SKM-1 (cell line): ENCODE results near the gene SLC37A1.

Source experiments
- DNase-seq: peaks from one replicate; lab custom pipeline; 2025; ENCODE audit not compliant: unreplicated experiment; lab: John Stamatoyannopoulos, UW

Gene SLC37A1

DNA sequence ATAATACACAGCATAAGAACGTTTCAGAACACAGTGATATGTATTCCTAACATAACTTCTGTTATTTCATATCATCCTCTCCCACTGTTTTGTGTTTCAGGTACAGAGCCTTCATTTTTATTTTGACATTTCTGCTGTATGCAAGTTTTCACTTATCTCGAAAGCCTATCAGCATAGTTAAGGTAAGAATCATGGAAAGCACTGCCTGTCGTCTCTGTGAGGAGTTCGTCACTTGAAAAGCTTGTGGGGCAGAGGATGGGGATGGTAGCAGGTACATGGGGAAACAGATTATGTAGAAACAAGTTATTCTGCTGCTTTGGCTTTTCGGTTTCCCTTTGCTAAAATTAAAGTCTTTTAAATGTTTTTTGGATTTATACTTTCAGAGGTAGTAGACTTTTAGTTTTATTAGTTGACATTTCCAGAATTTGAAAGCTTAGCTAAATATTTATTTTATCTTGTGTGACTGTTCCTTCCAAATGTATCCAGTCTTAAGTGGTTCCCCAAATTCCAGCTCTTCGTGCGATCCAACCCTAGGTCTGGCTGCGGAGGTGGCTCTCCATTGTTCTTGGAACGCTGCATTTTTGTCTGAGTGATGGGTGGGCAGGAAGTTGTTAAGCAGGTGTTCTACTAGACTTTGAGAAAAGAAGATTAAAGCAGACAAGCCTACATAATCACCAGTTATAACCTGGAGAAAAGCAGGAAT lies 12.2 kb downstream of the SLC37A1 start:
- DNase-seq, result no peak

- no peak for DNase-seq
Observed at GRCh38 chr21:42526379-42526727, 12.7 kb downstream of the SLC37A1 start.

- no peak for DNase-seq
Observed at GRCh38 chr21:42527127-42527488, 13.5 kb downstream of the SLC37A1 start.

DNA sequence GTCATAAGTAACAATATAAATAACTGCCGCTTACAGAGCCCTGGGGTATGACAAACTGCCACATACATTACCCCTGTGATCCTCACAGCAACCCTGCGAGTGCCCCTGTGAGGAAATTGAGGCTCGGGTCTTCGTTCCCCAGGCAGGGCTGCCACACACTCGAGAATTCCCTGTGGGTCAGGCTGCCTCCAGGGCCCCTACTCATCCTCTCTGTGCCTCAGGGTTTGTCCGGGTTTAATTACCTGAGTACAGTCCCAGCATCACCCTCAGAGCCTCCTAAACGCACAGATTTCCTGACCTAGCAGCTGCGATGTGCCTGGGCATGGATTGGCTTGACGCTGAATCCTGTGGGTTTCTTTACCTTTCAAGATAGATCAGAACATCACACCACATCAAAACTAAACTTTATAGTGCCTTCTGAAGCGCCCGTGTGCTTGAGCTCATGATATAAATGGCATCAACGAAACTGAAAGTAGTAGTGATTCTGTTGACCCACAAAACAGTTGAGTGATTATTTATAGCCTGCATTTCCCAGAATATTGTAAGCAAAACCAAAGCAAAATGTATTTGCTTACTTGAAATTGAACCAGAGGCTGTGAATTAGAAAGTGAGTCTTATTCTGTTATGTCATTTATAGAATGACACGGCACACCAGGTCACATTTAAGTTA lies 14.0 kb downstream of the SLC37A1 start:
- DNase-seq, result no peak

DNA sequence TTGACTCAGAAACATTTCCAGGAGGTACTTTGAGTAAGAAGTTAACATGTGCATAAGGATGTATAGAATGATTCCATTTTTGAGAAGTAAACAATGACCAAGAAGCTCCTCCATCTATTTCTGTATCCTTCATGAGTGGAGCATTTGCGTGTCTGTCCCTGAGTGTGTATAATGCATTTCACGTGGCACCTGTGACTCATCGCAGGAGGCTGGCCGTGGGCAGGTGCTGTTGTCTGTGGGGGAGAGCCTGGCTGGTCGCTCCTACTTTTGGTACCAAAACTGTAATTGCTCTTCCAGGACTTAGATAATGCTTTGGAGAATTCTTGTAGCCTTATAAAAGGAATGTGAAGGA lies 16.5 kb downstream of the SLC37A1 start:
- no peak for DNase-seq

DNA sequence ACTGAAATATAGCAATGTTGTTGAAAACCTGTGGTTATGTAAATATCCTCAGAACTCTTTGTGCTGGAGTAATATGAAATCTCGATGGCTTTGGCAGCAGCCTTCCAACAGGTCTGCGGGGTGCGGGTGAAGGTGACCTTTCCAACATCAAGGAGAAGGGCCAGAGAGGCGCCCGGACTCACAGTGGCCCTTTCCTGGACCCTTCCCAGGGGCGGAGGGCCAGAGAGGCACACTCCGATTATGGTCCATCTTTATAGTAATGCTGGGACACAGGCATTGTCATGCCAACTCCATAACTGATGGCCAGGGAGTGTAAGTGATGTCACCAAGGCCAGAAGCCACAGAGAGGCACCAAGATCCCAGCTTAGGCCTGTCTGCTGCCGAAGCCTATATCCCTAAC lies 18.1 kb downstream of the SLC37A1 start:
- no peak for DNase-seq

GRCh38 chr21:42532466-42533181 lies 19.0 kb downstream of the SLC37A1 start:
- no peak for DNase-seq

DNA sequence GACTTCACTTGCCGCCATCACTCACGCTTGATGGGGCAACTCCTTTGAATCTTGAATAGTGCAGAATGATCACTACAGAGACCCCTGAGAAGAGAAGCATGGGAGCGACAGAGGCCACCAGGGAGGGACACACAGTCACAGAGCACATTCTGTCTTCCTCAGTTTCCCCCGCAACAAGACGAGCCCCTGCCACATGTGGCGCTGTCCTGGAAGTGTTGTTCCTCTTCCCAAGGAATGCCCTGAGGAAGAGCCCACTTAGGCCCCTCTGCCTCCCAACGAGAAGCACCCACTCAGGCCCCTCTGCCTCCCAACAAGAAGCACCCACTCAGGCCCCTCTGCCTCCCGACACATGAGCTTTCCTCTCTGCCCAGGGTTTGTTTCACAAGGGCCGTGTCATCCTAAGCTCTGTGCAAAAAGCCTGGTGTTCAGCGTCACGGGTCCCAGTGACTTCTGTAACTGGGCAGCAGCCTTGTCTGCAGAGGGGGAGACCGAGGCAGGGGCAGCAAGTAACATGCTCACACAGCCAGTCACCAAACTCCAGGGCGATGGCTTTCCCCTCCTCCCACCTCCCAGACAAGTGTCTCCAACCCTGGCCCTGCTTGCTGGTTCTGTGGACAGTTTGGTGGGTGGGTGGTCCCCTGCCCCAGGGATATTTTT lies 19.8 kb downstream of the SLC37A1 start:
- DNase-seq, result no peak

GRCh38 chr21:42533963-42534355 lies 20.3 kb downstream of the SLC37A1 start:
- DNase-seq, result no peak

DNA sequence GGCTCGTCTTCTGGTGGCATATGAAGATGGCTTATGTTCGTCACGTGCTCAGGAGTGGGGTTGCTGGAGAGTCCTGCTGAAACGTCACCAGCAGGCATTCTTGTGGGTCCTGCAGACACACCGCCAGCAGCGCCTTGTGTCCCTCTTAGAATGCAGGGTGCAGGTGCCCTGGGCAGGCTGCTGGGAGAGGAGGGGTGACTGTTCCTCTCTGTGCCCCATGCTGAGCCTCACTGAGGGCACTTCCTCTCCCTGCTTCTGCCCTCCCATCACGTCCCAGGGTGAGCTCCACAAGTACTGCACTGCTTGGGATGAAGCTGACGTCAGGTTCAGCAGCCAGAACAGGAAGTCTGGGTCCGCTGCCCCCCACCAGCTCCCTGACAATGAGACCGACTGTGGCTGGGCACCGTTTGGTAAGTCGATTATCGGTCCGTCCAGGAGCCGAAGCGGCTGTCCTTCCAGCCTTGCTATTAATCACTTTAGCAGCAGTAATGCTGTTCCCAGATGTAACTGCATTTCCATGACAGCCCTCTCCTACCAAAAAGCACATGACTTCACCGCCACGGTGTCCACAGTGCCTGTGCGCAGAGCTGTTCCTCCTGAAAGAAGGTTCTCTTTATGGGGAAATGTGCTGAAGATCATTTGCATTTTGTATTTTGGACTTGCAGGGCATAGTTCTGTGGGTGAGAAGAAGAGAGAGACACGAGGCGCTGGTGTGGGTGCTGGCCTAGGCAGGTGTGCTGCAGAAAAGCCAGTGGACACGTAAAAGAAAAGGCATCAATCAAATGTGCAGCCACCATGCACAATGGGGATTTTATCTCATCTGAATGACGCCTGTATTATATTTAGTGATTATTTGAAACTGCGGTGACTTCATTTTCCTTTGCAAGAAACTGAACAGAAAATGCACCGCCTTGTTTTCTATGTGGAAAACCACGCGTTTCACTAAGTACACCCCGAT lies 21.0 kb downstream of the SLC37A1 start:
- DNase-seq, result no peak

DNA sequence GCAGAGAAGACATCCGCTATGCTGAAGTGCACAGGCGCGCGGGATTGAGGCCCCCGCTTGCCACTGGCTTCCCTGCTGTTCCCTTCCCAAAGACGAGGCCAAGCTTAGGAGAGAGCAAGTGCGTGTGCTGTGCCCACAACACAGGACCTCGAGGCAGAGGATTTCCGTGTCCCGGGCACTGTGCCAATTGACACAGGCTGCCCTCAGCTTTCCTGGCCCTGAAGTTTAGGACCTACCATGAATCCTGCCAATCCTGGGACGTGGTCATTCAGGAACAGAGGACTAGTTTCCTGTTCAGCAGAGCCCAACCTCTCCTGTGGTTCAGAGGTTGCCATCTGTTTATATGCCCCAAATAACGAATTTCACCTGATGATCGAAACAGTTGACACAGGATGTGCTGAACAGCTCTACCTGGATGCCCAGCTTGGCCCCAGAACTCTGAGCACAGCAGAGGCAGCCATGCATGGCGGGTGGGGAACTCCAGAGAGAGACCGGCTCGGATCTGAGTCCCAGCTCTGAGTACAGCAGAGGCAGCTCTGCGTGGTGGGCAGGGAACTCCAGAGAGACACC lies 22.0 kb downstream of the SLC37A1 start:
- no peak for DNase-seq

GRCh38 chr21:42536601-42537000 lies 22.9 kb downstream of the SLC37A1 start:
- no peak for DNase-seq

GRCh38 chr21:42537106-42537742 lies 23.6 kb downstream of the SLC37A1 start:
- DNase-seq, result no peak

DNA sequence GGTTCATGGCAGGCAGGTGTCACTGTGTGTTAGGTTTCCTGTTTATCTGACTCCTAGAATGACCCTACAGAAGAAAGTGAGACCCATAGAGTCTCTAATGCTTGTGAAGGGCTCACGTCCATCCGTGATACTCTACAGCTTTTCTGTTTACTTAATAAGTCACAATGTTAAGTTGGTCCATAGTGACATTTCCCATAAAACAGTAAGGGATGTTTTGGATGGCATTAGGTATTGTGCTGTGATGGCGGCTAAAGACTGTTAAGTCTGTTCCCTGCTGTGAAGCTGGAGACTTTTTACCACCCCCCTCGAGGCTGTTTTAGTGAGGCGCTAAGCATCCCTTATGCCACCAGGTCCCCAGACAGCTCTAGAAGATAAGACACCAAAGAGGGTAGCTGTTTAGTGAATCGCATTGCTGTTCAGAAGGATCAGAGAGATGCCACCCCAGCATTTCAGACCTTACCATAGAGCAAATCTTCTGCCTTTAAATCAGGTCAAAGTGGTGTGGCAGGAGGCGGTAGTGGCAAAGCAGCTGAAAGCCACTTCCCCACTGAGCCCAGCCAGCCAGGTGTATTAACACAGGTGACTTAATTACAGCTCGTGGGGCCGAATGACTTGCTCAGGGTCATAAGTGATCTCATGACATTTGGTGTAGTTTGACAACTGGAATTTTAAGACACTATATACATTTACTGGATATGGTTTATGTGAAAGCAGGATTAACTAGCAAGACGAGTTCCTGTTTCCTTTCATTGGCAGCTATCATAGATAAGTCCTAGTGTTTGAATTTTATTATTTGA lies 25.0 kb downstream of the SLC37A1 start:
- DNase-seq, result no peak

DNA sequence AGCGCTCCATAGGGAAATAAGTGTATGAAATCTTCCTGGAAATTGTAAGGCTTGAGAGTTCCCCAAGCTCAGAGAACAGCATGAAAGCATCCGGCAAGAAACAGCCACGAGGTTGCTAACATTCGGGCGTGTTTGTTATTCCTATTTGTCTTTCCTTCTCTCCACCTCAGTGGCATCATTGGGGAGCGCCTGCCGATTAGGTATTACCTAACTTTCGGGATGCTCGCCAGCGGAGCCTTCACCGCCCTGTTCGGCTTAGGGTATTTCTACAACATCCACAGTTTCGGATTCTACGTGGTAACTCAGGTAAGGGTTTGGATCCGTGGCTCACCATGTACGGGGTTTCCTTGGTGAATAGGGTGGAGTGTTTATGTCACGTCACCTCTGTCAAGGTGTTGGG lies 25.7 kb downstream of the SLC37A1 start:
- no peak for DNase-seq

DNA sequence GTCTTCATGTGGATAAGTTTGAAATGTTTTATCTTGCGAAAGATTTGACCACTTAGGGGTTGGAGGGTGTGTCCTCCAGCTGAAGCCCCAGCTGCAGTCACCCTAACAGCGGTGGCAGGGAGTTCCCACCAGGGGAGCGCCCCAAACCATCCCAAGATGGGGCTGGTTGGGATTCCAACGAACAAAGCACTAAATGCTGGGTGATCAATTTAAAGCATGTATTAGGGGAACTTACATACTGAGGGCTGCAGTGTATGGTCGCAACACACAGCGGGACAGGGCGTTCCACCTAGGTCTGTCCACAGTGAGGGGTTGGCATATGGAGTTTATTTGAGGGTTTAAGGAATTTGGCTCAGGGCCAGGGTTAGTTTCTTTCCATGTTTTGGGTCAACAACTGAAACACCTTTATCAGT lies 26.3 kb downstream of the SLC37A1 start:
- DNase-seq, result no peak

- no peak for DNase-seq
Observed at GRCh38 chr21:42540396-42540795, 26.7 kb downstream of the SLC37A1 start.

DNA sequence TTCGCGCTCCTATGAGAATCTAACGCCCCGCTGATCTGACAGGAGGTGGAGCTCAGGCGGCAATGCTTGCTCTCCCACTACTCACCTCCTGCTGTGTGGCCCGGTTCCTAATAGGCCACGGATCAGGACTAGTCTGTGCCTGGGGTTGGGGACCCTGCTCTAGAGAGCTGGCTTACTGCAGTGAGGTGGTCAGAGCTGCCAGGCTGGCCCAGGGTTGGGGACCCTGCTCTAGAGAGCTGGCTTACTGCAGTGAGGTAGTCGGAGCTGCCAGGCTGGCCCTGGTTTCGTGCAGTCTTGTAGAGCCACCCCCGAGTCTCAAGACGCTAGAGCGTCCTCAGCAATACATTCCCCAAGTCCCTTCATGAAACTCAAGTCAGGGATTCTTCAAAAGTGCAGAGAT lies 27.5 kb downstream of the SLC37A1 start:
- no peak for DNase-seq

GRCh38 chr21:42541618-42542017 lies 28.0 kb downstream of the SLC37A1 start:
- no peak for DNase-seq
